HG03039 (cell line): ENCODE measurements around the gene BPGM.

Source experiments
- ATAC-seq: cut with Tn5 transposase; IDR thresholded peaks from one replicate; pipeline ENCODE4 v1.9.1; 2021; ENCODE audit warnings: mild to moderate bottlenecking, moderate library complexity; ENCODE audit not compliant: unreplicated experiment

BPGM gene

DNA sequence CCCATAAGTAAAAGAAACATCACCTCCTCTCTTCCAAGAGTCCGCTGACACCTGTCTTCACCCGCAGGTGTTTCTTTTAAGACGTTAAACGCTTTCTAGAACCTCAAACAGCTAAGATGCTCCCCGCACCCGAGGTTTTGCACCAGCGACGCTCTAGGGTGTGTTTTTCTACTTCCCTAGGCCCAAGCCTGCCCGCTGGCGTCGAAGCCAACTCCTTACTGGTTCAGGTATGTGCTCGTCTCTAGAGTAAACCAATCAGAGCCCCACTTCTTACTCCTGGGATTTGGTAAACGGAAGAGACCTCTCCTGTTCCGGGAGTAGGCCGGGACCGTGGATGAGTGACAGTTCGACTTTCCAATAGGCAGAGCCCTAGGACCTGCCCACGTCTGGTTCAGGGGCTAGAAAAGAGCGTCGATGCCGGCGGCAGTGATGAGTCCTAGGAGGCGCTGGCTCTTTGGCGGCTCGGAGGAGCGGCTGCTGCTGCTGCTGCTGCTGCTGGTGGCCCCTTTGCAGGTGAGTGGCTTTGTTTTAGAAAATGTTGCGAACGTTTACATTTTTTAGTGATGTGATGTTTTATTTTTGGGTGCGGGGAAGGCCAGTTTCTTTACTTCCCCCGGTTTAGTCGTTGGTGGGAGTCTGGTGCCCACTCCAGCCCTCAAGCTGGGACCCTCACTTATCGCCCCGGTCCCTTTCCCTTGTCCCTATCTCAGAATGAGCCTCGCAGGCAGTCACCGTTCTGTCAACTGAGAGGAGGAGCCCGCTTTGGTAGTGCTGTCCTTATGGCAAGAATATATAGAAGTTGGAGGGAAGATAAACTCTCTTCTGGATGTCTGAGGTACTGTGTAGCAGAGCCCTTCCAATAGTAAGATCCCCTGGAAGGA lies at the start of gene BPGM:
Gene BPGM, plus strand, starts transcription at position 429 of the 881 bp plus-strand sequence. CDS start 14,655 bp downstream, outside the sequence.
- ATAC-seq: peak; percentile 99

DNA sequence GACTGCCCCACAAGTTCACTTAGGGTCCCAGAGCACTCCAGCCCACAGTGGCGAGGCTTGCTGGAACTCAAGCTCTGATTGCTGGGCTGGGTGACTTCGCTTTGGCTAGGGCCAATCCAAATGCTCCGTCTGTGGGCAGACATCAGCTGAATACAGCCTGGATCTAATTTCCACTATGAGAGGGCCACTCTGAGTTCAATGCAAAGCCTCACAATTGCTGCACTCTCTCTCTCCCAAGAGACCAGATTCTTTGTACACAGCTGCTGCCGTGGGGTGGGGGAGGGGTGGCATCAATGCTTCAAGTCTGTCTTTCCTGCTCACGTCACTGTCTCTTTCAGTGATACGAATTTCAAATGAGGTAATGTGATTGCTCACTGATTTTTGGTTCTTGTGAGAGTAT lies 47.3 kb upstream of the BPGM start:
- no peak for ATAC-seq

DNA sequence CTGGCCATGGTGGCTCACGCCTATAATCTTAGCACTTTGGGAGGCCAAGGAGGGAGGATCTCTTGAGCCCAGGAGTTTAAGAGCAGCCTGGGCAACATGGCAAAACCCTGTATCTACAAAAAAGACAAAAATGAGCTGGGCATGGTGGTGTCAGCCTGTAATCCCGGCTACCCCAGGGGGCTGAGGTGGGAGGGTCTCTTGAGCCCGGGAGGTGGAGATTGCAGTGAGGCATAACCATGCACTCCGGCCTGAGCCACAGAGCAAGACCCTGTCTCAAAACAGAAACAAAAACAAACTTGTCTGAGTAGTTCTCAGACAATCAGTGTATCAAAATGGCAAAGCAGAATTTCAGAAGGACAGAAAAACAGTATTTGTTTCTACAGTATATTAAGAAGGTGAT lies 45.2 kb upstream of the BPGM start:
- no peak for ATAC-seq

DNA sequence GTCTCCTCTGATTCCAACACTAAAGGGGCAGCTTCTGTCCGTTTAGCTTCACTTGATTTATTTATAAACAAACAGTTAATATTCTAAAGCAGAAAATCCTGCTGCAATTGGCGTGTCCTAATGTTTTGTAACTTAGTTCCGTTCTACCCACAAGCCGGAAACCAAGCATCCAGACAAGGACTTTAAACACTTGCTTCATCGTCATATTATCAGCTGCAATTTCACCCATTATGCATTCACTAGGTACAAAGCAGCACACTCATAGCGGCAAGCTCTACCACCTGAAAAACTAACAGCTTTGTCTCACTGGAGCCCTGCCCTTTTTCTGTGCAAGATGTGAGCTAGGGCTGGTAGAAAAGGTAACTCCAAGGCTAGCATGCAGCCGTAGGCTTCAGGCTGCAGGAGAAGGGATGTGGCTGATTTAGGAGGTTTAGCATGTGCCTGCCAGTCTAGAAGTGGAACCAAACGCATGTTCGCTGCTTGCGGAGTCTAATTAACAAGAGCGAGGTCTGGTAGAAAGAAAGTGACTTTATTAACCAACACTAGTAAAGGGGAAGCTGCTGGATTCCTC lies 43.7 kb upstream of the BPGM start:
- no peak for ATAC-seq

DNA sequence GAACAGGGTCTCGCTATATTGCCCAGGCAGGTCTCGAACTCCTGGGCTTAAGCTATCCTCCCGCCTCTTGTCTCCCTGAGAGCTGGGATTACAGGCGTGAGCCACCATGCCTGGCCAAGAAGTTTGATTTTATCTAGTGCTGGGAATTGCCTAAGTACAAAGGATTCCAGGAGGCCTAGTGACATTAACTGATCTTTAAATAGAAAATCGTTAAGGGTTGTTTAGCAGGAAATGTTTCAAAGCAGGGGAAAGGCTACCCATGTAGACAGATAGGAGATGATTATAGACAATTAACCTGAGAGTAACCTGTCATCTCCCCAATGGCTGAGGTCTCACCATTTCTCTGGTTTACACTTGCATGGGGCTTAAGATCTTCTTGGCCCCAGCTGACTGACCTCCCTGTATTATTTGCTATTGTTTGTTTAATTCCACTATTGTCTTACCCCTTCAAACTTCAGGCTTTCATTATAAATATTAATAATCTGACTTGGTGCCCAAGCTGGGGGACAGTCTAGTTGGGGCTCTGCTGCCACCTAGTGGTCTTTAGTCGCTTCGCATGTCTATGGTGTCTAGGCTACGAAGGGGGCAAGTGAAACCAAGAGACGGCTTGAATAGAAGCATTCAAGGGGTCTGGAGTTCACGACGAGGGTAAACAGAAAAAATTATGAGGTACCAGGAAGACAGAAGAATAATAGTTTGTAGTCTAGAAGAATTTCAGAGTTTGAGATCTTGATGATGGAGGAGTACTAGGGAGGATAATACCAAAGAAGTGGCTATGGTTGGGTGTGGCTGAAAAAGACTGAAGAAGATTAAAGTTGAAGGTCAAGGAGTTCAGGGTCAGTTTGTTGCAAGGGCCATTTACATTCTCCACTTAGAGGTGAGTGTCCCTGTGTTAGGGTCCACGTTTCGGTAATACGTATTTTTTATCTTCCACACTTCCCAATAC lies 40.4 kb upstream of the BPGM start:
- no peak for ATAC-seq

DNA sequence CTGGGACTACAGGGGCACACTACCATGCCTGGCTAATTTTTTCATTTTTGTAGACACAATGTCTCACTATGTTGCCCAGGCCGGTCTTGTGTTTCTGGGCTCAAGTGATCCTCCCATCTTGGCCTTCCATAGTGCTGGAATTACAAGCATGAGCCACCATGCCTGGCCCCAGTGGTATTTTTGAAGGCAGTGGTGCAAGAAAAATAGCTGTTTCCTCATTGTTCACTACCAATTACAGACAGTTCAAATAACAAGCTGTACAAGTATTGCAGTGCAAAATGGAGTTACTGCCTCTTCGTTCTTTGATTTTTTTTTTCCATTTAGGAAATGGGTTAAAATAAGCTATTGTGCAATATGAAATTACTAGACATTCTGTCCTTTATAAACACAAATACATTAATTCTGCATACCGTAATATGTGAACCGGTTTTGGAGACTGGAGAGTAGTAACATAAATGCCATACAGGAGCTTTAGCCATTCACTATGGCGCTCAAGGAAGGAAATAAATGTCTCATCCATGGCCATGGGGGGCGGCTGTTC lies 35.0 kb upstream of the BPGM start:
- no peak for ATAC-seq

DNA sequence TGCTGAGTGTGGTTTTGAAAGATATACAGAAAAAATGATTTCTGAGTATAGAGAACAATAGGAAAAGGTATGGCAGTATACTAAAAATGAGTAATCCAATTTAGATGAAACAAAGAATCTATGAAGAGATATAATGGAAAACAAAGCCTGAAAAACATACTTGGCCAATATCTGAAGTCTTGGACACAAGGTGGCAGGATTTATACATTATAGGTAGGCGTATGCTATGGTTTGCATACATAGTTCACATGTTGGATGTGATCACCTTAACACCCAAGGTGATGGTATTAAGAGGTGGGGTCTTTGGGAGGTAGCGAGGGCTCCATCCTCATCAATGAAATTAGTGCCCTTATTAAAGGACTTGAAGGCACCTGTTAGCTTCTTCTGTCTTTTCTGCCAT lies 34.5 kb upstream of the BPGM start:
- ATAC-seq: no peak

DNA sequence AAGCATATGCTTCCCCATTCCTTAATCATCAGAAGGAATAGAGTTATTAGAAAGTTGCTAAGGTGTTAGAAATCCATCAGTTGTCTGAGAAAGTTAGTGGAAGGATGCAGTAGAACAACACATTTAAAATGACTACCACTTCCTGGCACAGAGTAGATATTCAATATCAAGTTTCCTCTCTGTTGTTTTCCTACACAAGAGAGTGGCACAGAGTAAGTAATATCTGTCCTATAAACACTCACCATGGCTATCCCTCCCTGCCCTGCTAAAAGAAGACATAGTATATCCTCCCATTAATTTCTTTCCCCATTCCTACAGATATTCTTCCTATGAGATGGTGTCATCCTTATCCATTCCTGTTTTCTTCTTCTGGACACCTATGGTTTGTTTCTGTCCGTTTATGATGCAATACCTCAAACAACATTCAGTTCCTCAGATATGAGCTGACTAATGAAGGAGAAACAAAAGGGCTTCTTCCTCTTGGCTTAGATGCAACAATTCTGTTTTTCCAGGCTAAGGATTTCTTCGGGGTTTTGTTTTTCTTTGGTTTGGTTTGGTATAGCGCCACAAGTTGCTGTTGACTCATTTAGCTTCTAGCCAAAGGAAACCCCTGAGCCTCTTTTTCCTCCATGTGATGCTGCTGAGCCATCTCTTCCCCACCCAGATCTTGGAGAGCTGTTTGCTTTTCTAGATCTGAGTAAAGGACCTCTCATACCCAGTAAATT lies 32.9 kb upstream of the BPGM start:
- ATAC-seq: no peak

DNA sequence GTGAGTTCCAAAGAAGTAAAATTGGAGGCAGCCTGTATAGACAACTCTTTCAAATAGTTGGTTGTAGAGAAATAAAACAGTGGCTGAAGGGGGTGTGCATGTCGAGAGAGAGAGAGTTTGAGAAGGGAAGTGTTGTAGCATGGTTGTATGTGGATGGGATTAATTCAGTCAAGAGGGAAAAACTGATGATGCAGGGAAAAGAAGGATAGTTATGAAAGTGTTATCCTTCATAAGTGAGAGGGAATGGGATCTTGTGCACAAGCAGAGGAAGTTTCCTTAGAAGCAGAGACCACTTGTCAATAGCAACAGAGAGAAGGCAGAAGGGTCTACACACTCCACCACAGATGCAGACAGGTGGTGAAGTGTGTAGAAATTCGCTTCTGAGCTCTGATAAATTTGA lies 30.0 kb upstream of the BPGM start:
- ATAC-seq: no peak

DNA sequence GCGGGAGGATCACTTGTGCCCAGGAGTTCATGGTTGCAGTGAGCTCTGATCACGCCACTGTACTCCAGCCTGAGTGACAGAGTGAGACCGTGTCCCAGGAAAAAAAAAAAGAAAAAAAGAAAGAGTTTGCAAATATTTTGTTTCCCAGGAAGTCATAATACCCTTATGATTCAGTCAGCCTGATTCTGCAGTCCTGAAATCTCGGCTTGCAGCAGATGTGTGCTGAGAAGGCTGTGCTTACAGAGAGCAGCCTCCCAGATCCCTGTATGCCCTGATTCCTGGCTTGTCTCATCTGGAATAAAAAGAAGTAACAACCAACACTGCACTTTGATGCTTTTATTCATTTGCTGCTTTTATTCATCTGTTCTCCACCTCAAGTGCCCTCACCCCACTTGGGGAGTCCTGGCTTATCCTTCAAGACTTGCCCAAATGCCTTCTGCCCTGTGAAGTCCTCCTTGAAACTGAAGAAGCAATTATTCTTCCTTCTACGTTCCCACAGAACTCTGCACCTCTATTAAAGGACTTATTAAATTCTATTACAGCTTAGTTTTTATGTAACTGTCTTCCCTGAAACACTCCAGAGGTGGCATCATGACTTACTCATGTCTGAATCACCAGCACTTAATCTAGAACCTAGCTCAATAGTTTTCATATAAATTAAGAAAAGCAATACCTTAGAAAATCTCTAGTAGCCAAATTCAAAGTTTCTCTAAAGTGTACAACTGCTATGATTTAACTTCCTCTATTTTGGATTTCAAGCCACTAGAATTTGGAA lies 27.7 kb upstream of the BPGM start:
- no peak for ATAC-seq

DNA sequence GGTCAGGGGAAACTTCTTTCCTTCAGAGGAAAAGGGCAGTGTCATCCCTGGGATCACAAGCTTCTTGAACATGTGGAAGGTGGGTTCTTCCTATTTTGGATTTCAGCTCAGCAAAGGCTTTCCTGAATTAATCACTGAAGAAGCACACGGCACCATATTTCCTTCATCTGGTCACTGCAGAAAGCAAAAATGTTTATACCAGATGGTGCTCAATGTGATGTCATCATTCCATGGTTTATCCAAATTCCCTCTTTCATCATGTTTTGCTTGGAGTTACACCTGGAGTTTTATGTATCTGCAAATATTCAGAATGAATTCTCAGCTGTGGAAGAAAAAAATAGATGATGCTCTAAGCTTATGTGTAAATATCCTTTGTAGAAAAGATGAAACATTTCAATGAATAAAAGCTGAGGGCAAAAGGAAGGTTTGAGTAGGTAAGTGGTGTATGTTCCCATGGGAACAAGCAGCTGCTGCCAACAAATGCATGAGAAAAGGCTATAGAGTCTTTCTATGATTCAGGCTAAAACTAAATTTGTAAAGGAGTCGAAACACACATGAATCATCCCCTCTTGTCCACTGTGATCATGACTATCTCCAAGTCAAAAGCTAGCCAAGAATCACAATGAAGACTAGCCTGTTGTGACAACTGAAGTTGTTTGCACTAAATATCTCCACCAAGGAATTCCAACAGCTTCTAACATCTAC lies 26.9 kb upstream of the BPGM start:
- no peak for ATAC-seq

DNA sequence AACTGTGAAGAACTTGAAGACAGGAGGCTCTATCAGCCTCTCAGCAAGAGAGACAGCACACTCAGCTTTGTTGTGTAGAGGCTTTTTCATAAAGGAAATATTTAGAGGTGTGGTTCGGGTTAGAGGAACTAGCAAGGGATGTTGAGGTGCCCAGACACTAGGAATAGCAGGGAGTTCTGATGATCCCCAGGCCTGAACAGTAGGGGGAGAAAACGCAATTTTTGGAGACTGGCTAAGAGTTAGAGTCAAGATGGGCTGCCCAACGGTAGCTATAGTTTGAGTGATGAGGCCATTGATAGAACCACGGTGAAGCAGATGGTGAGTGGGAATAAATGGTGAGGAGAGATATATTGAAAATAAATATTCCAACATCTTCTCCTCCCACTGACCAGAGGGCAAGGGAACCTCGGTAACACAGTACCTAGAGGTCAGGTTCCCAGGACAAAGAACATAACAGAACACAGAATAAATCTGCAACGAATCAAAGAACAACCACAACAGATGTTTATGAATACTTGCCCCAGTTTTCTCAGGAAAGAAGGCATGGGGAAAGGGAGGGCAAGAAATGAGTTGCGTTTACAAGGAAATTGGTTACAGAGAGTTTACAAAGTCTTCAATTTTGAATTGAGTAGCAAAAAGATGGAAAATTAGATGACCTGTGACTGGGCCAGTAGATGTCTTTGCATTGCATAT lies 24.2 kb upstream of the BPGM start:
- no peak for ATAC-seq

DNA sequence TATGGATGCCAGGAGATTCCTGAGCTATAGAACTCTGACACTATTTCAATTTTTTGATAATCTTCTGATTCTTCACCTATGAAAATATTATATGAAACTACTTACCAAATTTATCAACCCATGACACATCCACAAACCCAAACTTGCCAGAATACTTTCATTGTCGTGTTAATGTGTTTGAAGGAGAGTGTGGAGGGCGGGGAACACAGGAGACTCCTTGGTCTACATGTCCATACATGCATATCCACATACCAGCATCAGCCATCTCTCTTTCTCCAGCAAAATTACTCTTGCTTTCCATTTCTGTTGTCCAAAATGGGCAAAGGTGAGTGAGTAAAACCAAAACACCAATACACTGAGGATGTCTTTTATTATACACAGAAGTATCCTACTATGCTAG lies 23.5 kb upstream of the BPGM start:
- no peak for ATAC-seq

DNA sequence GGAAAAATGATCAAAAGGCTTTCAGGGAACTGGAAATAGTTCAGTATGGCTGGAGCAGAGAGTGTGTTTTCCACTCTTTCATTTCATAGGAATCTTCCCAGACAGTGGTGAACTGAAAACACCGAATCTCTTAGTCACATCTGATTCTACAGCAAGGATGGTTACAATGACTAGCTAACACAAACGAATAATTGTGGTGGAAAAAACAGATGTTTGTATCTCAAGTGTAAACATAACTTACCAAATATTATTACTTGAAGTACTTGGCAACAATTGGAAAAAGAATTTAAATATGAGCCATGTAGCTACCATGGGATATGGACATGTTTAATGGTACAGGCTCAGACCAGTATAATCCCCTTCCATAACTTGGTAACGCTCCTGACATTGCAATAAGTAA lies 21.1 kb upstream of the BPGM start:
- ATAC-seq: no peak

DNA sequence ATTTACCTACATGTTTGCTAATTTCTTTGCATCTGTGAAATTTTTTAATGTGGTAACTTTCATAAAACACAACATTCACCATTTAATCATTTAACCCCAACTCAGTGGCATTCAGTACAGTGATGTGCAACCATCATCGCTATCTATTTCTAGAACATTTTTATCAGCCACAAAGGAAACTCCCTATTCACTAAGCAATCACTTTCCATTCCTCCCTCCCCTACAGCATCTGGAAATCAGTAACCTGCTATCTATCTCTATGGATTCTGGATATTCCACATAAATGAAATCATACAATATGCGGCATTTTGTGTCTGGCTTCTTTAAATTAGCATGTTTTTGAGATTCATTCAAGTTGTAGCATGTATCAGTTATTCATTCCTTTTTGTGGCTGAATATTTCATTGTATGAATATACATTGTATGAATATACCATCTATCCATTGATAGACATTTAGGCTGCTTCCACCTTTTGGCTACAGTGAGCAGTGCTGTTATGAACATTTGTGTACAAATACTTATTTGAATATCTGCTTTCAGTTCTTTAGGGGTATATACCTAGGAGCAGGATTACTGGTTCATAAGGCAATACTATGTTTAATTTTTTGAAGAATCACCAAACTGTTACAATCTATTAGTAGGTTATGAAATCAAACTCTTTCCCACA lies 19.4 kb upstream of the BPGM start:
- no peak for ATAC-seq

DNA sequence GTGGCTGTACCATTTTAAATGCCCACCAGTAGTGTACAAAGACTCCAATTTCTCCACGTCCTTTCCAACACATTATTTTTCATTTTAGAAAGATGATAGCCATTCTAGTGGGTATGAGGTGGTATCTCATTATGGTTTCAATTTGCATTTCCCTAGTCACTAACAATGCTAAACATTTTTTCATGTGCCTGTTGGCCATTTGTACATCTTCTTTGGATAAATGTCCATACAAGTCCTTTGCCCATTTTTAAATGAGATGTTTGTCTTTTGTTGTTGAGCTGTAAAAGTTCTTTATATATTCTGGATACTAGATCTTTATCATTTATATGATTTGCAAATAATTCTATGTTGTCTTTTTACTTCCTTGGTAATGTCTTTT lies 18.9 kb upstream of the BPGM start:
- ATAC-seq: no peak

DNA sequence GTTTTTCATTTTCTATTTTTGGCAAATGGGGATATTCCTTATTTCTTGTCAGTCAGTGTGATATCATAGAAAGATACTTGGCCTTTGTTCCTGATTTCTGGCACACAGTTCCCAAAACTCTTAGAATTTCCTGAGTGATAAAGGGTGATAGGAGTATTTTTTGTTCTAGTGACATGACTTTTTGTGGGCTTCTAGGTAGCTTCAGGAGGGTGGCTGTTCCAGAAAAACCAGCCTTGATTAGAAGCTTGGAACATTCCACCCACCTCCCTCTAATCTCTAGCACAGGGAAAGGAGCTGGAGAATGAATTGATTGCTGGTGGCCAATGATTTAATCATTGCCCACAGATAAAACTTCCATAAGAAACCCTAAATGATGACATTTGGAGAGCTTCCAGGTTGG lies 17.2 kb upstream of the BPGM start:
- no peak for ATAC-seq

DNA sequence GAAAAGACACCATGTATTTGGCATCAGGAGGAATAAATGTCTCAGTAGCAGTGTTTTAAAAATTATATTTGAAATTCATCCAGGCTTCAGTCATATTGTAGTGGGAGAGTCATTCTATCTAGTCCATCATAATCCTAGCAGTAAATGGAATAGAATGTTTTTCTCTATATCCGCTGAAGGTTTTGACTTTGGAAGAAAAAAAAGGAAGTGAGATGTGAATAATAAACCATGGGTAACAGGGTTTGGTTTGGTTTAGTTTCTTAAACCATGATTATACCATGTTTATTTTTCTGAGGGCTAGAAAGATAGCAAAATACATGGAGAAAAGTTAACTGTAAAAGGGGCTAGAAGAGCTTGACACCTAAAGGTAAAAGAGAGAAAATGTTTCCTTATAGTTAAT lies 16.4 kb upstream of the BPGM start:
- ATAC-seq: no peak
